Measurements from ENCODE around the gene RAB11FIP3. TPM values are rescaled to one million over a fixed set of nuclear protein-coding genes. Genes with fewer than 3 reads are reported as not detected.

The RAB11FIP3 gene
- total RNA-seq, 2 experiments from 2014 or later = 18.7 to 20.4 TPM

DNA sequence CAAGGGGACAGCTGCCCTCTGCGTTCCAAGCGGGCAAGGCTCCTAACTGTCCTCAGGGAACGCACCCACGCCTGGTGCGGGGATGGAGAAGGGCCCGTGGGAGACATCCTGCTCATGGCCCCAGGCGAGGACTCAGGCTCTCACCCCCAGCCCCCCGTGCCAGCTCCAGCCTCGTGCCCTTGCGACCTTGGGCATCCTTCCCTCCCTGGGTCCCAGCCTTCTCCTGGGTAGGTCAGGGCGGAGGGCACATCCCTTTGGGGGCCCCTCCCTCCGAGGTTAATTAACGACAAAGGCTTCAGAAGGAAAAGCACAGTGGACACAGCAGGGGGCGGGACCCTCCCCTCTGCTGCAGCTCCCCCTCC is 46.6 kb upstream of the RAB11FIP3 start:
- no peaks in the 10 kb centered on the region for H3K9me3 Mint-ChIP-seq
- no peak overlapping the region for H3K4me3 Mint-ChIP-seq
- no peak for DNase-seq
- ChIA-PET POLR2A (no interaction called here), CTCF (no interaction called here)
- intact Hi-C loops (cut with micrococcal nuclease) = no loop called here
- no peaks in the 10 kb centered on the region for H3K27me3 Mint-ChIP-seq
- ATAC-seq = no peak
- no peaks in the 10 kb centered on the region for H3K36me3 Mint-ChIP-seq (ENCODE audit: low read depth)
- H3K27ac Mint-ChIP-seq = no peak overlapping the region
- H3K4me1 Mint-ChIP-seq (ENCODE audit: low read depth) = peaks cover 24% of the 10 kb centered on the region
- TF ChIP-seq, protein P1, sequence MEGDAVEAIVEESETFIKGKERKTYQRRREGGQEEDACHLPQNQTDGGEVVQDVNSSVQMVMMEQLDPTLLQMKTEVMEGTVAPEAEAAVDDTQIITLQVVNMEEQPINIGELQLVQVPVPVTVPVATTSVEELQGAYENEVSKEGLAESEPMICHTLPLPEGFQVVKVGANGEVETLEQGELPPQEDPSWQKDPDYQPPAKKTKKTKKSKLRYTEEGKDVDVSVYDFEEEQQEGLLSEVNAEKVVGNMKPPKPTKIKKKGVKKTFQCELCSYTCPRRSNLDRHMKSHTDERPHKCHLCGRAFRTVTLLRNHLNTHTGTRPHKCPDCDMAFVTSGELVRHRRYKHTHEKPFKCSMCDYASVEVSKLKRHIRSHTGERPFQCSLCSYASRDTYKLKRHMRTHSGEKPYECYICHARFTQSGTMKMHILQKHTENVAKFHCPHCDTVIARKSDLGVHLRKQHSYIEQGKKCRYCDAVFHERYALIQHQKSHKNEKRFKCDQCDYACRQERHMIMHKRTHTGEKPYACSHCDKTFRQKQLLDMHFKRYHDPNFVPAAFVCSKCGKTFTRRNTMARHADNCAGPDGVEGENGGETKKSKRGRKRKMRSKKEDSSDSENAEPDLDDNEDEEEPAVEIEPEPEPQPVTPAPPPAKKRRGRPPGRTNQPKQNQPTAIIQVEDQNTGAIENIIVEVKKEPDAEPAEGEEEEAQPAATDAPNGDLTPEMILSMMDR (IDR thresholded peaks at IDR 0.05) = no peak

DNA sequence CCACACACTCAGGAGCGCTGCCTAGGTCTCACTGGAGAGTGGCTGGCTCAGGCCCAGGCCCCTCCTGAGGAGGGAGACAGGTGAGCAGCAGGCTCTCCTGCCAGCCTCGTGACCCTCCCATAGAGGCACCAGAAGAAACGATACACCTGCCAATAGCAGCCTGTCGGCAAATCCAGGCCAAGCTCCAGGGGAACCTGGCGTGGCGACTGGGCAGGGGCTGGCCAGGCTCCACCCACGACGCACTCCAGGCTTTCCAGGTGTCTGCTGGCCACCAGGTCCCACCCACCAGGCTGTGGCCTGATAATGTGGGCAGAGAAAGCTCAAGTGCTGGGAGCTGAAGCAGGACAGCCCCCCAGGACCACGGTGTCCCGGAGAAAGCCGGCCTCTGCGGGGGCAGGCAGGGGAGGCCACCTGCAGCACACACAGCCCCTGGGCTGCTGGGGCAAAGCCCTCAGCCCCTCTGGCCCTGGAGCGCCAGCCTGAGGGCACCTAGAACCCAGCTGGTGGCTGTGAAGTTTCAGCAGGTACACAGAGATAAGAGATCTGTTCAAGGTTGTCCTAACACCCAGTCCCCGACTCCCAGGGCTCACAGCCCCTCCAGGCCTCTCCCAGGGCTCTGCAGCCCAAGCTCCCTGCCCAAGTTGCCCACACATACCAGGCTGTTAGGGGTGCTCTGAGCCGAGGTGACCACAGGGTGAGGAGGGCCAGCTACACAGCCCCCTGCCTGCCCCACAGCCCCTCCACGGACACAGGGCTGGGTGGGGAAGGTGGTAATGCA is 46.1 kb upstream of the RAB11FIP3 start:
- intact Hi-C loops (cut with micrococcal nuclease) = no loop called here
- no peak for ATAC-seq
- peak overlapping the region; percentile 70 for H3K4me3 Mint-ChIP-seq
- H3K27me3 Mint-ChIP-seq = no peaks in the 10 kb centered on the region
- ChIA-PET POLR2A (interaction anchor here (0.8 kb wide), 1 partner anchor 16 kb away, joined by 4 read pairs; no protein-coding TSS in a partner anchor), CTCF (no interaction called here)
- H3K9me3 Mint-ChIP-seq = no peaks in the 10 kb centered on the region
- no peaks in the 10 kb centered on the region for H3K36me3 Mint-ChIP-seq (ENCODE audit: low read depth)
- peaks cover 28% of the 10 kb centered on the region for H3K4me1 Mint-ChIP-seq (ENCODE audit: low read depth)
- no peak for DNase-seq
- peak overlapping the region; percentile 71 for H3K27ac Mint-ChIP-seq
- TF ChIP-seq, protein P1 (IDR thresholded peaks at IDR 0.05) = no peak

DNA sequence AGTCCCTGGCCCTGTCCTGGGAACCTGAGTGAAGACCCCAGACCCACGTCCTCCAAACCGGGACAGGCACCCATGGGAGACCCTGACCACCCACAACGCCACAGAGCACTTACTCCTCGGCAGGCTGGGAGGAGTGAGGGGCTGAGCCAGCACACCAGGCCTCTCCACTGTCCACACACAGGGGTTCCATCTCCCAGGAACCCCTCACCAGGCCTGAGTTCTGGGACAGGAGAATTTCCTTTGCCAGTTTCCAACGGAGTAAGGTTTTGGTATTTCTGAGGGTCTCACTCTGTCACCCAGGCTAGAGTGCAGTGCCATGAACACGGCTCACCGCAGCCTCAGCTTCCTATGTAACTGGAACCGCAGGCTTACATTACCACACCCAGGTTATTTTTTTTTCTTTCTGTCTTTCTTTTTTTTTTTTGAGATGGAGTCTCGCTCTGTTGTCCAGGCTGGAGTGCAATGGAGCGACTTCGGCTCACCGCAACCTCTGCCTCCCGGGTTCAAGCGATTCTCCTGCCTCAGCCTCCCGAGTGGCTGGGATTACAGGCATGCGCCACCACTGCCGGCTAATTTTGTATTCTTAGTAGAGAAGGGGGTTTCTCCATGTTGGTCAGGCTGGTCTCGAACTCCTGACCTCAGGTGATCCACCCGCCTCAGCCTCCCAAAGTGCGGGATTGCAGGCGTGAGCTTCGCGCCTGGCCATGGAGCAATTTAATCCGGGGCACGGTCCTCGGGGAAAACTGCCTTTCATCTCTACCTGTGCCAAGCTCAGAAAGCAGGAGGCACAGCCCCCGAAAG is 45.3 kb upstream of the RAB11FIP3 start:
- ATAC-seq = no peak
- CTCF ChIA-PET = no interaction called here

DNA sequence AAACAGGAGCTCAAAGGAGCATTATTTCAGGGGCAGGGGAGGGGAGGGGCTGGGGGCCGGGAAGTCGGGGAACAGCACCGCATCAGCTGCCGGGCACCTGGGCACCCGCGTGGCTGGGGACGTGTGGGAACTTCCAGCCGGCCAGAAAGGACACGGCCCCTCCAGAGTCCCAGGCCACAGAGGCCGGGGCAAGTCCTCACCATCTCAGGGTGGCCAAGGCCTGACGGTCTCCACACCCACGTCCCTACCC is 44.8 kb upstream of the RAB11FIP3 start:
- H3K4me1 Mint-ChIP-seq (ENCODE audit: low read depth) = peaks cover 28% of the 10 kb centered on the region

More for the DNA sequence above, 45.3 kb upstream of the RAB11FIP3 start:
- H3K27me3 Mint-ChIP-seq = no peaks in the 10 kb centered on the region
- H3K36me3 Mint-ChIP-seq (ENCODE audit: low read depth) = no peaks in the 10 kb centered on the region
- H3K4me3 Mint-ChIP-seq = peak overlapping the region; percentile 70
- peak overlapping the region; percentile 71 for H3K27ac Mint-ChIP-seq
- peak; percentile 58 for DNase-seq
- POLR2A ChIA-PET = interaction anchor here (0.8 to 1.2 kb wide), 5 partner anchors 8 to 146 kb away, joined by 3 to 6 read pairs (median 4); no protein-coding TSS in a partner anchor
- intact Hi-C loops (cut with micrococcal nuclease) = no loop called here
- TF ChIP-seq, protein P1 (IDR thresholded peaks at IDR 0.05) = no peak
- H3K9me3 Mint-ChIP-seq = no peaks in the 10 kb centered on the region
- H3K4me1 Mint-ChIP-seq (ENCODE audit: low read depth) = peaks cover 28% of the 10 kb centered on the region

More for the DNA sequence above, 44.8 kb upstream of the RAB11FIP3 start:
- Mint-ChIP-seq H3K36me3 (ENCODE audit: low read depth) (no peaks in the 10 kb centered on the region), H3K4me3 (peak overlapping the region; percentile 70), H3K27me3 (no peaks in the 10 kb centered on the region), H3K27ac (no peak overlapping the region), H3K9me3 (no peaks in the 10 kb centered on the region)
- TF ChIP-seq, protein P1 (IDR thresholded peaks at IDR 0.05) = no peak
- POLR2A ChIA-PET = interaction anchor here (0.8 to 2.3 kb wide), 6 partner anchors 9 to 152 kb away, joined by 3 to 7 read pairs (median 4); partner anchors contain the start of gene LUC7L
- ATAC-seq = no peak
- no peak for DNase-seq
- intact Hi-C loops (cut with micrococcal nuclease) = no loop called here
- CTCF ChIA-PET = no interaction called here

Measured in activated CD8-positive, alpha-beta T cell treated with anti-CD3 and anti-CD28 coated beads for 36 hours (primary cell).